GM12892 (cell line): ENCODE results near the gene TMEM143.

ENCODE experiments used
- POLR2A ChIP-seq: IDR thresholded peaks from 2 replicates; pipeline ENCODE4 v1.6.1; 2011; ENCODE audit warnings: low read depth, low read length, control low read depth
- POLR2AphosphoS5 ChIP-seq: IDR thresholded peaks from 2 replicates; pipeline ENCODE4 v1.6.1; 2011; ENCODE audit warnings: low read depth, low read length, control low read depth
- TAF1 ChIP-seq: IDR thresholded peaks from 2 replicates; pipeline ENCODE4 v1.6.1; 2011; ENCODE audit warnings: low read depth, mild to moderate bottlenecking, control low read depth, low read length, borderline replicate concordance

DNA sequence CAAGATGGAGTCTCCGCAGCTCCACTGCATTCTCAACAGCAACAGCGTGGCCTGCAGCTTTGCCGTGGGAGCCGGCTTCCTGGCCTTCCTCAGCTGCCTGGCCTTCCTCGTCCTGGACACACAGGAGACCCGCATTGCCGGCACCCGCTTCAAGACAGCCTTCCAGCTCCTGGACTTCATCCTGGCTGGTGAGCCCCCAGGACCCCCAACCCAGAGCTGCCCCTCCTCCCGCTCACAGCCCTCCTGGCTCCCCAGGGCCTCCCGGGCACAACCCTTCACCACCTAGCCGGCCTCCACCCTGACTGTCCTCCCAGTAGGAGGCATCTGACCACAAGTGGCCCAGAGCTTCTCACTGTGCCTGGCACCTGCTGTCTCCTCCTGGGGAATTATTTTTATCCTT is 9.8 kb upstream of the TMEM143 start:
- TF ChIP-seq POLR2A (no peak), POLR2AphosphoS5 (no peak), TAF1 (no peak)
